ENCODE results near the gene WAPL.

The WAPL gene

DNA sequence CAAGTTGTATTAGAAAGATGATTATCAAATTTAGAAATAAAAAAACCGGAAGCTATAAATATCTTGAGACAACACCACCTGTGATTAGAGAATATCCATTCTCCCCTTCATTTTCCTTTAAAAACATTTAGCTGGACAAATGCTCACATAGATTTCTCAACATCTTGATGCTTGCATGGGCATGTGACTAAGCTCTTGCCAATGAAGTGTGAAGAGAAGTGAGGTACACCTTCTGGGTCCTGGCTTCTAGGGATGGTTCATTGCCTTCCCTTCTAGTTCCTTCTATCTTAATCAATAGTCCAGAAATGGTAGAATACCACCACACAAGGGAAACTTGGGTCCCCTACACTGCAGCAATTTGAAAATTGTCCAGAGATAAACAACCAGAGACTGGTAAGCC lies 41.0 kb downstream of the WAPL start:
- DNase-seq (ENCODE audit: low read depth, low spot score): no peak

DNA sequence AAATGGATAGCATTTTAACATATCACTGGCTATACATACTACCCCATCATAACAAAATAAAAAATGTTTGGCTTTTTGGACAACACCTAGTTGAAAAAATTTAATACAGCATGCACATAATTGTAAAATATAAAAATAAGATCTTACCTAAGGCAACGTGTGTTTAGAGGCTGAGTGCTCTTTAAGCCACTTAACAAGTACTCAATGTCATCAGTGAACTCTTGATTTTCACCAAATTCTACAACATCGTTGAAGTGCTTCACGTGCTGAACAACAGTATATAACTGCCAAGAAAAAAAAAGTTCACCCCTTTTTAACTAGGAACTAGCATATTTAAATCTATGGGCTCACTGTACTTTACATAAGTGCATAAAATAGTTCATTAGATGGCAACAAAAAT lies 49.5 kb downstream of the WAPL start:
- no peak for DNase-seq (ENCODE audit: low read depth, low spot score)

GRCh38 chr10:86461963-86462804 lies 59.4 kb downstream of the WAPL start:
- DNase-seq (ENCODE audit: low read depth, low spot score): no peak

DNA sequence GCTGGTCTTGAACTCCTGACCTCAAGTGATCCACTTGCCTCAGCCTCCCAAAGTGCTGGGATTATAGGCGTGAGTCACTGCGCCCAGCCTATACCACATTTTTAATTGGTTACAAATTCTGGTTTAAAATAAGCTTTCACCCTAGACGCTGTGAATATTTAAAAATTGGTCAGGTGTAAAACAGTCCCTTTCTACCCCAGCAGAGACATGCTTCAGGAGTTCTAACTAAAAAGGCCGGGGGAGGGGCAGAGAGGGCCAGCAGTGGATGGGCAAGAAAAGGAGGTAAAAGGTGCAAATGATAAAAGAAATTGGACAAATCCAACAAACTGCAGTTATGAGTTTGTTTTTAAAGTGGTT lies 70.0 kb downstream of the WAPL start:
- no peak for DNase-seq (ENCODE audit: low read depth, low spot score)

DNA sequence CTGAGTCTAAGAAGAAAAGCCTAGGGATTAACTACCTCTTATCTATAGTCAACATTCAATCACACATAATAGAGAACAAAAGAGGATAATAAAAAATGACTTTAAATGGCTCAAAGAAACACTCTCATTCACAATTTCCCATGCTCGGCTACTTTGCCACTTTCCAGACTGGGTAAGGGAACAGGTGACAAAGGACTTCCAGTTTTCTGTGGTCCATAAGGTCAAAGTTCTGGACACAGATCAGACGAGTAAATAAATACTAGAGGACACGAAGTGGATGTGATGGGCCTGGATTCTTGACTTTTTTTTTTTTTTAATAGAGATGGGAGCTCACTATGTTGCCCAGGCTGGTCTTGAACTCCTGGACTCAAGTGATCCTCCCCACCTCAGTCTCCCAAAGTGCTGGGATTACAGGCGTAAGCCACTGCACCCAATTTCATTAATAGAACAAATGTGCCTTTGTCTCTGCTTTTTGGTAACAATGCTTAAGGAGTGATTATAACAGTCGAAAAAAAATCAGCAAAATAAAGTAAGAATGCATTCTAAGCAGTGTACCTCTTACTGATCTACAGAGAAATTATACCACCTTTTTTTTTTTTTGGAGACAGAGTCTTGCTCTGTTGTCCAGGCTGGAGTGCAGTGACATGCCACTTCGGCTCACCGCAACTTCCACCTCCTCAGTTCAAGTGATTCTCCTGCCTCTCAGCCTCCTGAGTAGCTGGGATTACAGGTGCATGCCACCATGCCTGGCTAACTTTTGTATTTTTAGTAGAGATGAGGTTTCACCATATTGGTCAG lies 70.6 kb downstream of the WAPL start:
- no peak for DNase-seq (ENCODE audit: low read depth, low spot score)

- no peak for DNase-seq (ENCODE audit: low read depth, low spot score)
Observed at GRCh38 chr10:86449926-86450558, 71.5 kb downstream of the WAPL start.

GRCh38 chr10:86447432-86447831 lies 74.2 kb downstream of the WAPL start:
- no peak for DNase-seq (ENCODE audit: low read depth, low spot score)

DNA sequence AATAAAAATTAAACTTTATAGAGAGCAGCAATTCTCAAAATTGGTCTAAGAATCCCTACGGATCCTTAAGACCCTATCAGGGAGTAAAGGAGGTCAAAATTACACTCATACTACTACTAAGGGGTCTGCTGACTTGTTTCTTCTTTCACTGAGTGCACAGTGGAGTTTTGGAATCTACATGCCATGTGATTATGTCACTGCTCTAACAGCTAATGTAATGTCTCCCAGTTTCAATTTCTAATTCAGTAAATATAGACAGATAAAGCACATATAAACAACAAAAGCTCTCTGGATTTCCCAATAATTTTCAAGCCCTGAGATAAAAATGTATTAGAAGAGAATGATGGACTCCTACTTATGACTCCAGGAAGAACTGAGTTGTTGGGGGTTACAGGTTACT lies 74.6 kb downstream of the WAPL start:
- DNase-seq (ENCODE audit: low read depth, low spot score): no peak

DNA sequence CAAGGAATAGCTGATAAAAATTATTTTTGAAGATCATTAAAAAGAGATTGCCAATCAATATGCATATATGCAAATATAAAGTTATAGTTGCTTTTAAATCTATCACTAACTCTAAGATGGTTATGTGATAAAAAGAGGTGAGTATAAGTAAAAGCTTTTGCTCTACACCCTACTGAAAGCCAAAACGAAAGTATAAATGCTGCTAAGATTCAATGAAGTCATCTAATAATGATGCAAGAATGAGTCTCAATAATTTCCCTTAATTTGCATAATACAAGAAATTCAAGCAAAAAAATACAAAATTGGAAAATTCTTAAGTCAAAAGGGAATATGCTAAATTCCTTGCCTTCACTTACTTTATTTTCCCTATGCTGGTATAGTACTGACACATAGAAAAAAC lies 75.2 kb downstream of the WAPL start:
- DNase-seq (ENCODE audit: low read depth, low spot score): no peak

GRCh38 chr10:86443936-86444335 lies 77.7 kb downstream of the WAPL start:
- no peak for DNase-seq (ENCODE audit: low read depth, low spot score)

DNA sequence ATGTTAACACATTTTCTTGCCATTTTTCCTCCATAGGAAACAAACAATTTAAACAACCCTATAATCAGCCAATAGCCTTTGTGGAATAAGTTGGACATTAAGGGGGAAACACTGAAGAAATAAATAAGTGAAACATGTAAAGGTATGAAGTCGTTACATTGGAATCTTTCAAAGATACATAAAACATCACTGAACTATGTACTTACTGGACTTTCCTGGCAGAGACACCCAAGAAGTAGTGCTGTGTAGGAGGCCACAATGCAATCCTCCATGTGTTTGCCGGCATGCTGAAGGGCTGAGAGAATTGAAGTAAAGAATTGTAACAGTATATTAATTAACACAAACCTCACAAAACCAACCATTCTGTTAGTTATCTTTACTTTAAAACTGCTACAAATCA lies 78.5 kb downstream of the WAPL start:
- DNase-seq (ENCODE audit: low read depth, low spot score): no peak

- DNase-seq (ENCODE audit: low read depth, low spot score): peak; percentile 2
Observed at GRCh38 chr10:86440874-86441843, 80.4 kb downstream of the WAPL start.

GRCh38 chr10:86439544-86439943 lies 82.0 kb downstream of the WAPL start:
- peak; percentile 31 for DNase-seq (ENCODE audit: low read depth, low spot score)

GRCh38 chr10:86438091-86438749 lies 83.4 kb downstream of the WAPL start:
- DNase-seq (ENCODE audit: low read depth, low spot score): no peak

- no peak for DNase-seq (ENCODE audit: low read depth, low spot score)
Observed at GRCh38 chr10:86437447-86437846, 84.1 kb downstream of the WAPL start.

DNA sequence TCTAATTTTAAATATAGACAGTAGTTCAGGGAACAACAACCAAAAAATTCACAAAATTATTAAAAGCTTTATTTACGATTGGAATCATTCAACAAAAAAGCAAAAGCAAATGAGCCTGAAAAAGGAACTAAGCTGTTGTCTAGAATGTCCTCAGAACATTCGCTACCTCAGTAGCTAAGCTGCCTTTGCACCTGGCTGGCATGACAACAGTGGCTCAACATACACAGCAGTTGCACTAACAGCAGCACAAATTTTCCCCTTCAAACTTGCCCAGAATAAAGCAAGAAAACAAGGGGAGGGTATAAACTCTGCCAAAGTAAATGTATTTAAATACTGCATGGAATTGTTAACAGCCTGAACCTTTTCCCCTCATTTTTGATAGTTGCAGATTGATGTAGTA lies 84.6 kb downstream of the WAPL start:
- DNase-seq (ENCODE audit: low read depth, low spot score): no peak

DNA sequence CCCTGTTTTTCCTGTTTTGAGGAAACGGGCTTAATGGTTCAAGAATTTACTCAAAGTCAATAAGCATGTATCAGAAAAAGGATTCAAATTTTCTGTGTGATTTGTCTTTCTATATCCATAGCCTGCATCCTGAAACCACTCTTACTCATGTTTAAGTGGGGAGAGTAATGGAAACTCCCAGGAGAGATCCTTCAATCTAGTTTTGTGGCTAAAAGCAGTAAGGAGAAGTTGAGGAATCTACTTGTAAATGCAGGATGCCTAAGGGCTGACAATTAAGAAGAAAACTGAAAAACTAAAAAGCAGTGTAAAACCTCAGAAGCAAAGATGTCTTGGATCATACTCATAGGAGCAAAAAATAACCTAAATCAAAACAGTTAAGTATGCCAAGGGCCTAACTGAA lies 86.9 kb downstream of the WAPL start:
- no peak for DNase-seq (ENCODE audit: low read depth, low spot score)

GRCh38 chr10:86423739-86424138 lies 97.9 kb downstream of the WAPL start:
- DNase-seq (ENCODE audit: low read depth, low spot score): no peak

DNA sequence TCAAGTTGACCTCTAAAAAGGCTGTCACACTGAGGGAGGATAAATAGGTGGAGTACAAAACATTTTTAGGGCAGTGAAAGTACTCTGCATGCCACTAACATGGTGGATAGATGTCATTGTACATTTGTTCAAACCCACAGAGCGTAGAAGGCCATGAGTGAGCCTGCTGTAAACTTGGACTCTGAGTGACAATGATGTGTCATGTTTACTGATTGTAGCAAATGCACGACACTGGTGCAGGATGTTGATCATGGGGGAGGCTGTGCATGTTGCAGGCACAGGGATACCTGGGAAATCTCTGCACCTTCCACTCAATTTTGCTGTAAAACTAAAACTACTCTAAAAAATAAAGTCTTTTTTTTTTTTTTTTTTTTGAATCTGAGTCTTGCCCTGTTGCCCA lies 102.5 kb downstream of the WAPL start:
- DNase-seq (ENCODE audit: low read depth, low spot score): no peak

DNA sequence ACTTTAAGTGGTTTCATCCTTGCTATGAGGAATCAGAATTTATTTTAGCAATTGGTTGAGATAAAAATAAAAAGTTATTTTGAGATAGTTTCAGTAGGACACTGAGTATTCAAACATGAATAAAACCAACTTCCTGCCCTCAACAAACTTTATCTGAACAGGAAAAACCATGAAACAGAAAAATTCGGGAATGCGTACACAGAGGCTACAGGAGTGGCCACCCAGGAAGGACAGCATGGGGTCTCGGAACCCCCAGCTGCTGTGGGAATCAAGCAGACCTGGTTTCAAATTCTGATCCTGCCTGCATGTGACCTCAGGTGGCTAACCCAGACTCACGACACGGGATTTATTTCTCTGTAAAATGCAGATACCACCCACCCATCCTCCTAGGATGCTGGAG lies 106.0 kb downstream of the WAPL start:
- no peak for DNase-seq (ENCODE audit: low read depth, low spot score)

- DNase-seq (ENCODE audit: low read depth, low spot score): no peak
Observed at GRCh38 chr10:86415116-86415515, 106.5 kb downstream of the WAPL start.

Measured in smooth muscle cell of the brain vasculature (primary cell).